ENCODE results near the gene CACNB2. TPM values are rescaled to one million over a fixed set of nuclear protein-coding genes. Genes with fewer than 3 reads are reported as not detected.
"Not testable (repeated sequence)": the region's sequence is repeated elsewhere in the genome, so short reads cannot be mapped to it uniquely, and the experiment has no call there.

Gene CACNB2
- polyA plus RNA-seq, 3 donors = 0.58 to 3.4 (median 1.0) TPM

DNA sequence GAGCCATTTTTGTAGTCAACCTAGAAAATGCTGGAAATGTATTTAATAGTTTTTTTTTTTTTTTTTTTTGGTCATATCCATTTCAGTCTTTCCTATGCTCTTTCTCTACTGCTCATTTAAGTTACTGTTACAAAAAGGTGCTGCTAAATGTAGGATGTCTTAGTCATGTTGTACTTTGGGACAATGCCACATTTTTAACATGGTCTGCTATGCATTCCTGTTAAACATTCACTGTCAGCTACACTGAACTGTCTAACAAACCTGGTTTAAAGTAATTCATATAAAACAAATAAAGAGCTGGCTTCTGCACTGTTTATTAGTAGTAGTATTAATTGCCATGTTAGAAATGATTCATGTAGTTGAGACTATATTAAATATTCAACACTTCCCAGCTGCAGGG is 402.6 kb downstream of the CACNB2 start:
- no peak overlapping the region for H3K27ac ChIP-seq (ENCODE audit: low read depth, low read length)

DNA sequence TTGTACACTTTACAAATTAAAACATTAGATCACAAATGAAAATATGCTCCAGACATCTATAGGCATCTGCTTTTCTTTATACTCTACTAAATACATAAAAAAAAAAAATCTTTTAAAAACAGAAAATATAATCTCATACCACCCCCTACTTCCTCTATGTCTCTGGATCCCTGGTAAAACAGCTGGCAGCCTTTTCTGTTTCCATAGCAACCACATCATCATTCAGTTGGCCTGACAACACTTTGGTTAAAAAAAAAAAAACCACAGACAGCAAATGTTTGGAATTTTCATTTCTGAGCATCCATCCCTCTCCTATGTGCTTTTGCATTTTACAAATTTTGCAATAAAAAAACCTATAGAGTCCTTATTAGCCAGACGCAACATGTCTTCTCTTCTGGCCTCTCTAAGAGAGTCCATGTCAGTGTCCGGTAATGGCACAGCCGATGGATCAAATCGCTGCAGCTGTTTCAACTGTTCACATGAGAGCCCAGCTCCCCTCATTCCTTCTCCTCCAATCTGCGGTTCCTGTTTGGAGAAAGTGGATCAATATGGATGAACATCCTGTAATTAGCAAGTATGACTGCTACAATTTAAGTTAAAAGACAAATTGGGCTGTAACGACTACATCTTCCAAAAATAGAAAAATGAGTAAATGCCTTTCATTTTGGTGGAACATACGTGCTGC is 405.5 kb downstream of the CACNB2 start:
- WGBS, 3 donors = 86 to 92% (median 88%) methylated on average over 7 of the region's 7 CpGs

DNA sequence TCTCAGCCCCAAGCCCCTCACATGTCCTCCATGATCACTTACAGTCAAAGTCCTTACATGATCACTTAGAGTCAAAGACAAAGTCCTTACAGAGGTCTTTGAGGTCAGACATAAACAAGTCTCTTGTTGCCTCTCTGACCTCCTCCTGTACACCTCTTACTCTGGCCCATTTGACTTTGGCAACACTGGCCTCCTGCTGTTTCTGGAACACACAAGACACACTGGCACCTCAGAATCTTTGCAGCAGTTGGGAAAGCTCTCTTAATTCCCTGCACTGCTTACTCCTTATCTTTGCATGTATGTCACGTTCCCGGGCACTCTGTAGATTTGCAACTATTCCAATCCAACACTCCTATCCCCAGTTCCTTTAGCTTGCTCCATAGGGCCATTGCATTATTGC is 408.9 kb downstream of the CACNB2 start:
- 82 to 100% (median 96%) methylated on average over 2 of the region's 2 CpGs for WGBS, 3 donors
- no peak overlapping the region for H3K27ac ChIP-seq (ENCODE audit: low read depth, low read length)

More for the DNA sequence above, 405.5 kb downstream of the CACNB2 start:
- H3K27ac ChIP-seq (ENCODE audit: low read depth, low read length) = no peak overlapping the region

DNA sequence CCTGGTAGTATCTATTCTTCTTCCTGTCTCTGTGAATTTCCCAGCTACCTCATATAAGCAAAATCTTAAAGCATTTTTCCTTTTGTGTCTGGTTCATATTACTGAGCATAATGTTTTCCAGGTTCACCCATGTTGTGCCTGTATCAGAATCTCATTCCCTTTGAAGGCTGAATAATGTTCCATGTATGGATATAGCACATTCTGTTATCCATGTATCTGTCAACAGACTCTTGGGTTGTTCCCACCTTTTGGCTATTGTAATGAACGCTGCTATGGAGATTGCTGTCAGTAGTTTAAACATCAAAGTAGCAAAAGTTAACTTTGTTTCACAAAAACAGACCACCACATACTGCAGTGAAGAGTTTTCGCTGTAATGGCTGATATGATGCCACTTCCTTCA is 411.2 kb downstream of the CACNB2 start:
- WGBS, 3 donors = 100% methylated on average over 2 of the region's 2 CpGs
- no peak overlapping the region for H3K27ac ChIP-seq (ENCODE audit: low read depth, low read length)

DNA sequence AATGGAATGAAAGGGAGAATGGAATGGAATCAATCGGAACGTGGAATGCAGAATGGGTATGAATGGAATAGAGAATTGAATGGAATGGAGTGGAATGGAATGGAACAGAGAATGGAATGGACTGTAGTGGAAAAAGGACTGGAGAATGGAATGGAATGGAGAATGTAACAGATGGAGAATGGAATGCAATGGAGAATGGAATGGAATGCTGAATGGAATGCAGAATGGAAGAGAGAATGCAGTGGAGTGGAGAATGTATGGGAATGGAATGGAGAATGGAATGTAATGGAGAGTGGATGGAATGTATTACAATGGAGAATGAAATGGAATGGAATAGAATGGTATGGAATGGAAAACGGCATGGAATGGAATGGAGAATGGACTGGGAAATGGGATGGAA is 414.3 kb downstream of the CACNB2 start:
- 96 to 99% (median 97%) methylated on average over 3 of the region's 3 CpGs for WGBS, 3 donors
- H3K27ac ChIP-seq (ENCODE audit: low read depth, low read length) = no peak overlapping the region

DNA sequence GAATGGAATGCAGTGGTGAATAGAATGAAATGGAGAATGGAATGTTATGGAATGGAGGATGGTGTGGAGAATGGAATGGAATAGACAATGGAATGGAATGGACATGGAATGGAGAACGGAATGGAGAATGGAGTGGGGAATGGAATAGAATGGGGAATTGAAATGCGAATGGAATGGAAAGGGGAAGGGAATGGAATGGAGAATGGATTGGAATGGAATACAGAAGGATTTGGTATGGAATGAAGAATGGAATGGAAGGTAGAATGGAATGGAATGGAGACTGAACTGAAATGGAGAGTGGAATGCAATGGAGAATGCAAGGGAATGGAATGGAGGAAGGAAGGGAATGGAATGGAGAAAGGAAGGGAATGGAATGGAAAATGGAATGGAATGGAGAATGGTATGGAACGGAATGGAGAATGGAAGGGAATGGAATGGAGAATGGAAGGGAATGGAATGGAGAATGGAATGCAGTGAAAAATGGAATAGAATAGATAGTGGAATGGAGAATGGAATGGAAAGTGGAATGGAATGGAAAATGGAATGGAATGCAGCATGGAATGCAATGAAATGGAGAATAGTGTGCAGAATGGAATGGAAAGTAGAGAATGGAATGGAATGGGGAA is 416.4 kb downstream of the CACNB2 start:
- H3K27ac ChIP-seq (ENCODE audit: low read depth, low read length) = no peak overlapping the region
- WGBS, 3 donors = 96 to 99% (median 98%) methylated on average over 3 of the region's 3 CpGs

DNA sequence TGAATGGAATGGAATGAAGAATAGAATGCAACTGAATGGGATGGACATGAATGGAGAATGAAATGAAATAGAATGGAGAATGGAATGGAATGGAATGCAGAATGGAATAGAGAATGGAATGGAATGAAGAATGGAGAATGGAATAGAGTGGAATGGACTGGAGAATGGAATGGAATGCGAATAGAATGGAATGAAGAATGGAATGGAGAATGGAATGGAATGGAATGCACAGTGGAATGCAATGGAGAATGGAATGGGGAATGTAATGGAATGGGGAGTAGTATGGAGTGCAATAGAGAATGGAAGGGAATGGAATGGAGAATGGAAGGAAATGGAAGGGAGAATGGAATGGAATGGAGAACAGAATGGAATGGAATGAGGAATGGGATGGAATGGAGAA is 417.7 kb downstream of the CACNB2 start:
- H3K27ac ChIP-seq (ENCODE audit: low read depth, low read length) = no peak overlapping the region
- 97 to 100% (median 97%) methylated on average over 1 of the region's 1 CpG for WGBS, 3 donors

DNA sequence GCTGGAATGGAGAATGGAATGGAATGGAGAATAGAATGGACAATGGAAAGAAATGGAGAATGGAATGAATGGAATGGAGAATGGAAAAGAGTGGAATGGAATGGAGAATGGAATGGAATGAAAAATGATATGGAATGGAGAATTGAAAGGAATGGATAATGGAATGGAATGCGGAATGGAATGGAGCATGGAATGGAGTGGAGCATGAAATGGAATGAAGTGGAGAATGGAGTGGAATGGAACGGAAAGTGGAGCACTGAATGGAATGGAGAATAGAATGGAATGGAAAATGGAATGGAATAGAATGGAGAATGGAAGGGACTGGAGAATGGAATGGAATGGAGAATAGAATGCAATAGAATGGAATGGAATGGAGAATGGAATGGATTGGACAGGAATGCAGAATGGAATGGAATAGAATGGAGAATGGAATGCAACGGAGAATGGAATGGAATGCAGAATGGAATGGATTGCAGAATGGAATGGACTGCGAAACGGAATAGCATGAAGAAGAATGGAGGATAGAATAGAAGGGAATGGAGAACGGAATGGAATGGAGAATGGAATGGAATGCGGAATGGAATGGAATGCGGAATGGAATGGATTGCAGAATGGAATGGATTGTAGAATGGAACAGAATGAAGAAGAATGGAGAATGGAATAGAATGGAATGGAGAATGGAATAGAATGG is 421.8 kb downstream of the CACNB2 start:
- H3K27ac ChIP-seq (ENCODE audit: low read depth, low read length) = no peak overlapping the region
- 98% methylated on average over 8 of the region's 8 CpGs for WGBS, 3 donors

DNA sequence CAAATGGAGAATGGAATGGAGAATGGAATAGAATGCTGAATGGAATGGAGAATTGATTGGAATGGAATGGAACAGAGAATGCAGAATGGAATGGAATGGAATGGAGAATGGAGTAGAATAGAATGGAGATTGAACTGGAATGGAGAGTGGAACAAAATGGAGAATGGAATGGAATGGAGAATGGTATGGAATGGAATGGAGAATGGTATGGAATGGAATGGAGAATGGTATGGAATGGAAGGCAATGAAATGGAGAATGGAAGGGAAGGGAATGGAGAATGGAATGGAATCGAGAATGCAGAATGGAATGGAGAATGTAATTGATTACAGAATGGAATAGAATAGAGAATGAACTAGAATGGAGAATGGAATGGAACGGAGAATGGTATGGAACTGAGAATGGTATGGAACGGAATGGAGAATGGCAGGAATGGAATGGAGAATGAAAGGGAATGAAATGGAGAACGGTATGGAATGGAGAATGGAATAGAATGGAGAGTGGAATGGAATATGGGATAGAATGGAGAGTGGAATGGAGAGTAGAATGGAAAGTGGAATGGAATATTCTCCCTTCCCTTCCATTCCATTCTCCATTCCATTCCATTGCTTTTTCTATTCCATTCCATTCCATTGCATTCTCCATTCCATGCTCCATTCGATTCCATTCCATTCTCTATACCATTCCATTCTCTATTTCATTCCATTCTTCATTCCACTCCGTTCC is 422.9 kb downstream of the CACNB2 start:
- 98 to 99% (median 98%) methylated on average over 6 of the region's 6 CpGs for WGBS, 3 donors
- H3K27ac ChIP-seq (ENCODE audit: low read depth, low read length) = no peak overlapping the region

DNA sequence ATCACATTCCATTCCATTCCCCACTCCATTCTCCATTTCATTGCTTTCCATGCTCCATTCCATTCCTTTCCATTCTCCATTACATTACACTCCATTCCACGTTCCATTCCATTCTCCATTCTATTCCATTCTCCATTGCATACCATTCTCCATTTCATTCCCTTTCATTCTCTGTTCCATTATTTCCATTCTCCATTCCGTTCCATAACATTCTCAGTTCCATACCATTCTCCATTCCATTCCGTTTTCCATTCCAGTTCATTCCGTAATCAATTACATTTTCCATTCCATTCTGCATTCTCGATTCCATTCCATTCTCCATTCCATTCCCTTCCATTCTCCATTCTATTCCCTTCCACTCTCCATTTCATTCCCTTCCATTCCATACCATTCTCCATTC is 424.8 kb downstream of the CACNB2 start:
- H3K27ac ChIP-seq (ENCODE audit: low read depth, low read length) = no peak overlapping the region
- WGBS, 3 donors = 97 to 98% (median 98%) methylated on average over 5 of the region's 5 CpGs

DNA sequence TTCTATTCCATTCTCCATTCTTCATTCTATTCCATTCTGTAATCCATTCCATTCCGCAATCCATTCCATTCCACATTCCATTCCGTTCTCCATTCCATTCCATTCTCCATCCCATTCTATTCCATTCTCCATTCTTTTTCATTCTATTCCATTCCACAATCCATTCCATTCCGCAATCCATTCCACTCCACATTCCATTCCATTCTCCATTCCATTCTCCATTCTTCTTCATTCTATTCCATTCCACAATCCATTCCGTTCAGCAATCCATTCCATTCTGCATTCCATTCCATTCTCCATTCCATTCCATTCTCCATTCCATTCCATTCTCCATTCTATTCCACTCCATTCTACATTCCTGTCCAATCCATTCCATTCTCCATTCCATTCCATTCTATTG is 426.0 kb downstream of the CACNB2 start:
- no peak overlapping the region for H3K27ac ChIP-seq (ENCODE audit: low read depth, low read length)
- 85 to 97% (median 87%) methylated on average over 4 of the region's 4 CpGs for WGBS, 3 donors

DNA sequence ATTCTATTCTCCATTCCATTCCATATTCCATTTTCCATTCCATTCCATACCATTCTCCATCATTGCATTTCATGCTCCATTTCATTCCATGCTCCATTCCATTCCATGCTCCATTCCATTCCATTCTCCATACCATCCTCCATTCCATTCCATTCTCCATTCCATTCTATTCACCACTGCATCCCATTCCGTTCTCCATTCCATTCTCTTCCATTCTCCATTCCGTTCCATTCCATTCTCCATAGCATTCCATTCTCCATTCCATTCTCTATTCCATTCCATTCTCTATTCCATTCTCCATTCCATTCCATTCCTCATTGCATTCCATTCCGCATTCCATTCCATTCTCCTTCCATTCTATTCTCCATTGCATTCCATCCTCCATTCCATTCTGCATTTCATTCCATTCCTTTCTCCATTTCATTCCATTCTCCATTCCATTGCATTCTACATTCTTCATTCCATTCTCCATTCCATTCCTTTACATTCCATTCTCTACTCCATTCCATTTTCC is 427.2 kb downstream of the CACNB2 start:
- 98 to 99% (median 98%) methylated on average over 3 of the region's 3 CpGs for WGBS, 3 donors
- H3K27ac ChIP-seq (ENCODE audit: low read depth, low read length) = no peak overlapping the region

DNA sequence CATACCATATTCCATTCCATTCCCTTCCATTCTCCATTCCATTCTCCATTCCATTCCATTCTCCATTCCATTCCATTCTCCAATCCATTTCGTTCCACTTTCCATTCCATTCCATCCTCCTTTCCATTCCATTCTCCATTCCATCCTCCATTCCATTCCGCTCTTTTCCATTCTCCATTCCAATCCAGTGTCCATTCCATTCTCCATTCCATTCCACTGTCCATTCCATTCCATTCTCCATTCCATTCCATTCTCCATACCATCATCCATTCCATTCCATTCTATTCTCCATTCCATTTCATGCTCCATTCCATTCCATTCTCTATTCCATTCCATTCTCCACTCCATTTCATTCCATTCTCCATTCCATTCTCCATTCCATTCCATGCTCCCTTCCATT is 430.2 kb downstream of the CACNB2 start:
- WGBS, 3 donors = 96 to 100% (median 97%) methylated on average over 2 of the region's 2 CpGs
- not testable (repeated sequence) for H3K27ac ChIP-seq (ENCODE audit: low read depth, low read length)

DNA sequence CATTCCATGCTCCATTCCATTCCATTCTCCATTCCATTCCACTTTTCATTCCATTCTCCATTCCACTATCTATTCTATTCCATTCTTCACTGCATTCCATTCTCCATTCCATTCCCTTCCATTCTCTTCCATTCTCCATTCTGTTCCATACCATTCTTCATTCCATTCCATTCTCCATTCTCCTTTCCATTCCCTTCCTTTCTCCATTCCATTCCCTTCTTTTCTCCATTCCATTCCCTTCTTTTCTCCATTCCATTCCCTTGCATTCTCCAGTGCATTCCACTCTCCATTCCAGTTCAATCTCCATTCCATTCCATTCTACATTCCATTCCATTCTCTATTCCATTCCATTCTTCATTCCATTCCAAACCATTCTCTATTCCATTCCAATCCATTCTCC is 430.9 kb downstream of the CACNB2 start:
- no peak overlapping the region for H3K27ac ChIP-seq (ENCODE audit: low read depth, low read length)

DNA sequence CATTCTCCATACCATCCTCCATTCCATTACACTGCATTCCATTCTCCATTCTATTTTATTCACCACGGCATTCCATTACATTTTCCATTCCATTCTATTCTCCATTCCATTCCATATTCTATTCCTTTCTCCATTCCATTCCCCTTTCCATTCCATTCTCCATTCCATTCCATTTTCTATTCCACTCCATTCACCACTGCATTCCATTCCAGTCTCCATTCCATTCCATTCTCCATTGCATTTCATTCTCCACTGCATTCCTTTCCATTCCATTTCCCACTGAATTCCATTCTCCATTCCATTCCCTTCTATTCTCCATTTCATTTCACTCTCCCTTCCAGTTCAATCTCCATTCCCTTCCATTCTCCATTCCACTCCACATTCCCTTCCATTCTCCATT is 431.6 kb downstream of the CACNB2 start:
- no peak overlapping the region for H3K27ac ChIP-seq (ENCODE audit: low read depth, low read length)
- WGBS, 3 donors = 96 to 97% (median 96%) methylated on average over 1 of the region's 1 CpG

DNA sequence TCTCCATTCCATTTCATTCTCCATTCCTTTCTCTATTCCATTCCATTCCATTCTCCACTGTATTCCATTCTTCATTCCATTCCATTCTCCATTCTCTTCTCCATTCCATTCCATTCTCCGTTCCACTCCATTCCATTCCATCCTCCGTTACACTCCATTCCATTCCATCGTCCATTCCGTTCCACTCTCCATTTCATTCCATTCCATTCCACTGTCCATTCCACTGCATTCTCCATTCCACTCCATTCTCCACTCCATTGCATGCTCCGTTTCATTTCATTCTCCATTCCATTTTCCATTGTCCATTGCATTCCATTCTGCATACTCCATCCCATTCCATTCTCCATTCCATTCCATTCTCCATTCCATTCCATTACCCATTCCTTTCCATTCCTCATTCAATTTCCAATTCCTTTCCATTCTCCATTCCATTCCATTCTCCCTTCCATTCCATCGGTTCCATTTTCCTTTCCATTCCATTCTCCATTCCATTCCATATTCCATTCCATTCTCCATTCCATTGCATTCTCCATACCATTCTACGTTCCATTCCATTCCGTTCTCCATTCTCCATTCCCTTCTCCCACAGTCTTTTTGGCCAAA is 432.8 kb downstream of the CACNB2 start:
- no peak overlapping the region for H3K27ac ChIP-seq (ENCODE audit: low read depth, low read length)
- 84 to 92% (median 92%) methylated on average over 8 of the region's 8 CpGs for WGBS, 3 donors

DNA sequence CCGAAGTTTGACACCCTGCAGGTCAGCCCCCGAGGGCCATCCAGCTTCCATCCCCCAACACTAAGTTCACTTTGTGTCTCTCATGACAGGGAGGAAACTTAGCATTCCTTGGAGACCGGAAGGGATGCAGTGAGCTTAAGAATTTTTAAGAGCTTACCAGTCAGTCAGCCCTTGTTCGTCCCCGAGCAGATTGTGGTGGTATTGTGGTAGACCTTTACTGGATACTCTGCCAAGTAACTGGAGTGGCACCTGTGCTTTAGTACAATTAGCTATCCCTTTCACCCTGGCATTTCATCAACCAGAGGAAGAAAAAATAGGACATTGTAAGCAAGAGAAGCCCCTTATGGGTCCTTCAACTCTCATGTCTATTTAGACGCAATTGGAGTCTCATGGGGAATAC is 436.4 kb downstream of the CACNB2 start:
- 96% methylated on average over 6 of the region's 6 CpGs for WGBS, 3 donors

DNA sequence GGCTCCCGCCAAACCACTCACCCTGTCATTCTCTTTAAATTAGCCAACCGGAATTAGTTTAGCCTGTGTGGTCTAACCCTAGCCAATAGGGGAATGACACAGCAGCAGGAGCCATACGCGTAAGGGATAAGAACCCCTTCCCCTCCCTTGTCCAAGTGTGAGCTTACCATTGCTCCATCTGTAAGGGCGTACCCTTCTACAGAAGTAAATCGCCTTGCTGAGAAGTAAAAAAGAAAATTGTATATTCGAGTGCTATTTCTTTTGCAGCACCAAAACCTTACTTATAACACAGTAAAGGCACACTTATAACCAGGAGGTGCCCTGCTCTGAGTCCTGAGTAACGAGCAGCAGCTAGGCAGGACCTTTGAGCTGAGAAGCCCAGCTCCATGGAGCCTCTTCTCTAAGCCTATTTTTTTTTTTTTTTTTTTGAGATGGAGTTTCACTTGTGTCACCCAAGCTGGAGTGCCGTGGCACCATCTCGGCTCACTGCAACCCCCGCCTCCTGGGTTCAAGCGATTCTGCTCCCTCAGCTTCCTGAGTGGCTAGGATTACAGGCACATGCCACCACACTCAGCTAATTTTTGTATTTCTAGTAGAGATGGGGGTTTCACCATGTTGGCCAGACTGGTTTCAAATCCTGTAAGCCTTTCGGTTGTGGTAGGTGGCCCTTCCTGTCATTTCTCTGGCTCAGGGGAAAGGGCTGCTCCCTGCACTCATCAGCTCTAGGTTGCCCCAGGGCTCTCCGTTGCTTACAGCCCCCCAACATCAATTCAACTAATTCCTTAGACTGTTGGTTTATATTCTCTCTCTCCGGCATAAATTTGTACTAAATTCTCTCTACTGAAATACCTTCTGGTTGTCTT is 437.8 kb downstream of the CACNB2 start:
- 92 to 96% (median 94%) methylated on average over 15 of the region's 15 CpGs for WGBS, 3 donors
- H3K27ac ChIP-seq (ENCODE audit: low read depth, low read length) = no peak overlapping the region

More for the DNA sequence above, 436.4 kb downstream of the CACNB2 start:
- no peak overlapping the region for H3K27ac ChIP-seq (ENCODE audit: low read depth, low read length)

Data from adipose tissue (tissue), 3 donors.